Transverse colon (tissue), 4 donors: ENCODE measurements around the gene PRMT2. TPM values are rescaled to one million over a fixed set of nuclear protein-coding genes. Genes with fewer than 3 reads are reported as not detected.

Source experiments
- DNase-seq: peaks from one replicate; pipeline ENCODE4 v3.0.0-alpha.2; 2019
- H3K27ac ChIP-seq, 4 donors: fragments of 200-600 bp; sonication (generic); 2 replicates each; pipeline ENCODE4 v1.5.1; 2016 to 2018; ENCODE audit warnings: inconsistent platforms in 4 of 4
- H3K27me3 ChIP-seq: fragments of 200-600 bp; sonication (generic); 2 replicates; pipeline ENCODE4 v1.5.1; 2017; ENCODE audit warnings: inconsistent platforms
- H3K36me3 ChIP-seq, 4 donors: fragments of 200-600 bp; sonication (generic); 2 replicates each; pipeline ENCODE4 v1.5.1; 2017 to 2019; ENCODE audit warnings: inconsistent platforms in 4 of 4
- H3K4me1 ChIP-seq, 4 donors: fragments of 200-600 bp; sonication (generic); 2 replicates each; pipeline ENCODE4 v1.5.1; 2017 to 2020; ENCODE audit warnings: inconsistent platforms in 4 of 4
- H3K4me3 ChIP-seq, 4 donors: fragments of 200-600 bp; sonication (generic); 1 replicate in 1 of 4; 2 replicates in 3 of 4; pipeline versions ENCODE4 v1.5.1 to v1.6.1; 2017 to 2019; ENCODE audit warnings: inconsistent platforms in 4 of 4
- H3K9me3 ChIP-seq, 2 donors: fragments of 200-600 bp; sonication (generic); 2 replicates each; pipeline ENCODE4 v1.5.1; 2017 to 2019; ENCODE audit warnings: inconsistent platforms in 2 of 2
- CTCF ChIP-seq, 5 experiments: fragments of 200-600 bp in 3 of 5; fragments of 450-650 bp in 2 of 5; sonication (generic) in 3 of 5; IDR thresholded peaks; 1 replicate in 2 of 5; 2 replicates in 3 of 5; pipeline ENCODE4 v1.5.1; 2016 to 2017; ENCODE audit warnings: antibody characterized with exemption in 5 of 5, inconsistent platforms in 3 of 5, mild to moderate bottlenecking in 2 of 5, moderate library complexity in 1 of 5
- EP300 ChIP-seq: sonication (generic); formaldehyde crosslinking; IDR thresholded peaks from one replicate; pipeline ENCODE4 v1.6.1; 2017; ENCODE audit warnings: antibody characterized with exemption, low read depth
- POLR2A ChIP-seq: fragments of 450-650 bp; IDR thresholded peaks from one replicate; pipeline ENCODE4 v1.6.1; 2016; ENCODE audit warnings: antibody characterized with exemption, mild to moderate bottlenecking, moderate library complexity
- POLR2AphosphoS5 ChIP-seq, 3 donors: sonication (generic); formaldehyde crosslinking; IDR thresholded peaks; one replicate each; pipeline ENCODE4 v1.6.1; 2016; ENCODE audit warnings: antibody characterized with exemption in 3 of 3
- WGBS, 2 donors: methylation state at CpG; one replicate each; pipeline ENCODE4 v1.1.5; 2018; ENCODE audit warnings: low coverage in 1 of 2; 5-methylcytosine and 5-hydroxymethylcytosine counted together
- in situ Hi-C, 4 donors: fragments of 200-750 bp; cut with MboI; loops; one replicate each; pipeline versions ENCODE4 v1.15.0 to v1.15.1; 2017; ENCODE audit warnings: low sequenced_read_pairs in 3 of 4, low pct_ligation_motif_present in 1 of 4, low pct_unique_long_range_greater_than_20kb in 1 of 4
- intact Hi-C: fragments of 100-400 bp; cut with DNase I; formaldehyde crosslinking; loops from one replicate; pipeline ENCODE4 v1.15.1; 2023; ENCODE audit warnings: low total_unique reads
- total RNA-seq, 4 donors: library from RNA; depleted of rRNA; stranded (reverse); fragments of >200 nt; gene quantifications; one replicate each; pipeline ENCODE4 v1.1.0, GENCODE V29; 2016

Gene PRMT2
- total RNA-seq, 4 donors from 2014 or later, result 80.4 to 112 (median 96.2) TPM

DNA sequence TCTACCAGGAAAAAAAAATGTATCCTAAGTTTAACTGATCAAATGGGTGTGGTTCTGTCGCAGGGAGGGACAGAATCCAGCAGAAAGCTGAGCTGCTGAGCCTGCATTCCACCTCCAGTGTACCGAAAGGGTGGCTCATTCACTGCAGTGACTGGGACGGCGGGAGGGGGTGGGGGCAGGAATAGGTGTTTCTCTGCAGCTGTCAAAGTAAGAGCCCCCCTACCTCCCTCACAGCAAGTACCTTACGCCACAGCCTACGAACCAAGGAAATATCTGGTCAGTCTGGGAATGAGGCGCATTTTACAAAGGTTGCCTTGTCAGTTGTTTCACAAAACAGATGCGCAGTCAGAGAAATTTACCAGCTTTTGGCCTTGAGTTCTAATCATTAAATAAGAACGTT is 32.2 kb upstream of the PRMT2 start:
- H3K27me3 ChIP-seq, result no peaks in the 10 kb centered on the region
- WGBS, 2 donors, result 33 to 46% methylated on average over 4 to 9 of the region's 9 CpGs
- no peaks in the 10 kb centered on the region for H3K9me3 ChIP-seq
- DNase-seq, result no peak
- TF ChIP-seq CTCF (IDR thresholded peaks at IDR 0.05) (no peak), EP300 (no peak), POLR2AphosphoS5 (IDR thresholded peaks at IDR 0.05) (no peak), POLR2A (no peak)
- H3K4me3 ChIP-seq, result no peak overlapping the region
- H3K36me3 ChIP-seq, result no peaks in the 10 kb centered on the region
- H3K4me1 ChIP-seq, result peaks cover 0 to 17% (median 3%) of the 10 kb centered on the region in 4 donors
- intact Hi-C loops (no loop called here), in situ Hi-C loops (no loop called here)
- H3K27ac ChIP-seq, result no peak overlapping the region

DNA sequence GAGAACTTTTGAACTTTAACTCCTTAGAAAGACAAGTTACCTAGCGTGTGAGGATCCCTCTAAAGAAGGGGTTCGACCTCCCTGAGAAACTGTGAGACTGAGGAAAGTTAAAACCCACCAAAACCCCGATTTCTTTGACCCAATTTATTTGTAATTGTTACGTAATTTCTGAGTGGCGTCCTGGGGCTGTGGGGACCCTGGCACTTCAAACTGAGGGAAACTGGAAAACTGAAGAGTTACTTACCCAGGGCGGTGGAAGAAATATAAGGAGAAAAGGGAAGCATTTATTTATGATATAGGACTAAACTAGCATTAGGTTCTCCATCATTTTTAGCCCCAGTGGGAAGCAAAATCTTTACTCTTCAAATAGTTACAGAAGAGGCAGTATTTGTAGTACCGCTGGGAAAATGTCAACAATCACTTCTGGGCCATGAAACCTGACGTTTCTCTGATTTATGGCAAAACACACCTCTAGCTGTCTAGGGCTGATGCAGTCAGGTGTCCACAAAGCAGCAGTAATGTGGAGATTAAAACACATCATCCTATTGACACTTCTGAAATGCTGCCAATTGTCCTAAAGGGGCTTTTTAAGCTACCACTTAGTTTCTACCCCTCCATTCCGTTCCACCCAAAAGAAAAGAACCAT is 31.0 kb upstream of the PRMT2 start:
- Histone ChIP-seq H3K27me3 (no peaks in the 10 kb centered on the region), H3K4me3 (no peak overlapping the region), H3K9me3 (no peaks in the 10 kb centered on the region), H3K27ac (peak overlapping the region in 3 of 4 donors; percentile 14 to 63 (median 48)), H3K4me1 (peaks cover 0 to 10% (median 3%) of the 10 kb centered on the region in 4 donors), H3K36me3 (no peaks in the 10 kb centered on the region)
- WGBS, 2 donors, result 71 to 79% methylated on average over 6 to 9 of the region's 9 CpGs
- intact Hi-C loops, result no loop called here
- DNase-seq, result no peak
- in situ Hi-C loops, result no loop called here
- TF ChIP-seq POLR2A (no peak), CTCF (IDR thresholded peaks at IDR 0.05) (no peak), EP300 (no peak), POLR2AphosphoS5 (IDR thresholded peaks at IDR 0.05) (no peak)

GRCh38 chr21:46604975-46605766 is 30.3 kb upstream of the PRMT2 start, which contains the start of gene S100B:
Gene S100B (minus strand): TSS chr21:46605082. CDS start chr21:46602415, 2,667 bp downstream.
- Histone ChIP-seq H3K27me3 (no peaks in the 10 kb centered on the region), H3K27ac (peak within 1 kb of the TSS; percentile 40 to 63 (median 47)), H3K9me3 (no peaks in the 10 kb centered on the region), H3K4me1 (peaks cover 0 to 10% (median 3%) of the 10 kb centered on the region in 4 donors), H3K4me3 (no peak within 1 kb of the TSS), H3K36me3 (no peaks in the 10 kb centered on the region)
- TF ChIP-seq EP300, result no peak
- TF ChIP-seq POLR2A, result no peak
- TF ChIP-seq POLR2AphosphoS5 (IDR thresholded peaks at IDR 0.05), result peak; percentile 9 to 71 (median 57)
- intact Hi-C loops (no loop called here), in situ Hi-C loops (no loop called here)
- DNase-seq, result no peak
- WGBS, 2 donors, result 50 to 74% methylated on average over 1 to 15 of the region's 15 CpGs

- in situ Hi-C loops, result no loop called here
- intact Hi-C loops, result no loop called here
- TF ChIP-seq CTCF (IDR thresholded peaks at IDR 0.05), result no peak
- no peak for TF ChIP-seq POLR2A
- no peak for TF ChIP-seq EP300
- TF ChIP-seq POLR2AphosphoS5 (IDR thresholded peaks at IDR 0.05), result no peak
- DNase-seq, result peak; percentile 55
- no peaks in the 10 kb centered on the region for H3K27me3 ChIP-seq
- no peaks in the 10 kb centered on the region for H3K9me3 ChIP-seq
- no peaks in the 10 kb centered on the region for H3K36me3 ChIP-seq
- H3K4me3 ChIP-seq, result no peak overlapping the region
- 71% methylated on average over 14 of the region's 14 CpGs; no CpG with 5 or more reads in 1 of the 2 donors for WGBS, 2 donors
- peaks cover 0 to 10% (median 3%) of the 10 kb centered on the region in 4 donors for H3K4me1 ChIP-seq
- peak overlapping the region; percentile 40 to 63 (median 47) for H3K27ac ChIP-seq
These were observed 29.6 kb upstream of the PRMT2 start for GRCh38 chr21:46605767-46606426.
